Head of caudate nucleus (tissue), 42 donors: ENCODE results near the gene UBE2L5.
A peak's percentile ranks its signal among the peaks of the same experiment; 100 is the strongest.

ENCODE experiments used
- DNase-seq, 42 donors: peaks; one replicate each; pipeline versions ENCODE4 v3.0.0 to v3.0.0-alpha.2; 2020 to 2021; ENCODE audit warnings: mixed read lengths in 7 of 42
- intact Hi-C: fragments of 100-400 bp; cut with DNase I; formaldehyde crosslinking; loops from one replicate; pipeline ENCODE4 v1.15.0; 2022

The UBE2L5 gene

GRCh38 chr13:30463787-30464495 lies 41.6 kb downstream of the UBE2L5 start:
- intact Hi-C loops = loop anchor here (2.0 to 10.0 kb wide), 6 partner anchors 42 to 341 kb away; partner anchors contain the start of genes UBE2L5 and USPL1
- peak in 41 of 42 donors; percentile 41 to 82 (median 63) for DNase-seq

GRCh38 chr13:30464496-30465342 lies 42.4 kb downstream of the UBE2L5 start:
- intact Hi-C loops = loop anchor here (2.0 to 10.0 kb wide), 6 partner anchors 42 to 340 kb away; partner anchors contain the start of genes UBE2L5 and USPL1
- DNase-seq = peak; percentile 39 to 91 (median 78)

GRCh38 chr13:30465343-30465592 lies 43.0 kb downstream of the UBE2L5 start:
- intact Hi-C loops = loop anchor here (2.0 to 10.0 kb wide), 5 partner anchors 150 to 340 kb away; partner anchors contain the start of gene USPL1
- peak in 1 of 42 donors; percentile 10 for DNase-seq

- peak; percentile 96 to 100 (median 100) for DNase-seq
- intact Hi-C loops = loop anchor here (2.0 to 10.0 kb wide), 5 partner anchors 151 to 339 kb away; partner anchors contain the start of gene USPL1
These were observed 43.5 kb downstream of the UBE2L5 start, which contains the start of gene HMGB1 for GRCh38 chr13:30465593-30466357. Gene HMGB1, minus strand, starts transcription at chr13:30465936. Its CDS starts 2,256 bp downstream, at chr13:30463680.

- intact Hi-C loops = loop anchor here (10.0 kb wide), 4 partner anchors 152 to 338 kb away; no protein-coding TSS in a partner anchor
- DNase-seq = no peak
These were observed 44.0 kb downstream of the UBE2L5 start for GRCh38 chr13:30466358-30466714.

GRCh38 chr13:30466841-30467252 lies 44.6 kb downstream of the UBE2L5 start:
- intact Hi-C loops = loop anchor here (10.0 kb wide), 4 partner anchors 152 to 338 kb away; no protein-coding TSS in a partner anchor

GRCh38 chr13:30473675-30474074 lies 51.4 kb downstream of the UBE2L5 start:
- DNase-seq = no peak
- intact Hi-C loops = no loop called here

More at GRCh38 chr13:30466841-30467252, 44.6 kb downstream of the UBE2L5 start:
- DNase-seq = no peak

GRCh38 chr13:30477346-30478195 lies 55.3 kb downstream of the UBE2L5 start:
- intact Hi-C loops = no loop called here

More at GRCh38 chr13:30477346-30478195, 55.3 kb downstream of the UBE2L5 start:
- no peak for DNase-seq
